Measurements from ENCODE around the gene ANKRD63. TPM values are rescaled to one million over a fixed set of nuclear protein-coding genes. Genes with fewer than 3 reads are reported as not detected.

ANKRD63 gene
- polyA plus RNA-seq, 1 experiment = not detected

DNA sequence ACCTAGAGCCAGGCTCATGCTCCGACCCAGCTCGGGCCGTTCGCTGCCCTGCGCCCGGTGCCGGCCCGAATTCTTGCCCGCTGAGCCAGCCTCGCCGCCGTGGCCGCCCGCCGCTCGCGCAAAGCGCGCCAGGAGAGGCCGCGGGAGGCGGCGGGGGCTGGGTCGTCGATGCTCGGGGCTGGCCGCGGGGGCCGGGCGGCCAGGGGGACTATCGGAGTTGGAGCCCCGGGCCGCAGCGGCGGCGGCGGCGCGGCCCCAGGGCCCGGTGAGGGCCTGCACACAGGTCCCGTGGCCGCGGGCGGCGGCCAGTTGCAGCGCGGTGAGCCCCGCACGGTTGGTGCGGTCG lies 1.1 kb downstream of the ANKRD63 start:
- TF ChIP-seq, protein P1, sequence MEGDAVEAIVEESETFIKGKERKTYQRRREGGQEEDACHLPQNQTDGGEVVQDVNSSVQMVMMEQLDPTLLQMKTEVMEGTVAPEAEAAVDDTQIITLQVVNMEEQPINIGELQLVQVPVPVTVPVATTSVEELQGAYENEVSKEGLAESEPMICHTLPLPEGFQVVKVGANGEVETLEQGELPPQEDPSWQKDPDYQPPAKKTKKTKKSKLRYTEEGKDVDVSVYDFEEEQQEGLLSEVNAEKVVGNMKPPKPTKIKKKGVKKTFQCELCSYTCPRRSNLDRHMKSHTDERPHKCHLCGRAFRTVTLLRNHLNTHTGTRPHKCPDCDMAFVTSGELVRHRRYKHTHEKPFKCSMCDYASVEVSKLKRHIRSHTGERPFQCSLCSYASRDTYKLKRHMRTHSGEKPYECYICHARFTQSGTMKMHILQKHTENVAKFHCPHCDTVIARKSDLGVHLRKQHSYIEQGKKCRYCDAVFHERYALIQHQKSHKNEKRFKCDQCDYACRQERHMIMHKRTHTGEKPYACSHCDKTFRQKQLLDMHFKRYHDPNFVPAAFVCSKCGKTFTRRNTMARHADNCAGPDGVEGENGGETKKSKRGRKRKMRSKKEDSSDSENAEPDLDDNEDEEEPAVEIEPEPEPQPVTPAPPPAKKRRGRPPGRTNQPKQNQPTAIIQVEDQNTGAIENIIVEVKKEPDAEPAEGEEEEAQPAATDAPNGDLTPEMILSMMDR (IDR thresholded peaks at IDR 0.05; ENCODE audit: low read depth, low read length) = no peak
- POLR2A ChIA-PET = no interaction called here
- H3K9me3 ChIP-seq (ENCODE audit: control insufficient read depth, insufficient read depth, low read length) = peaks cover 7% of the 10 kb centered on the region; the same call in 1 of the 2 replicates
- H3K27me3 ChIP-seq (ENCODE audit: control insufficient read depth, insufficient read depth, low read length) = peaks cover 78% of the 10 kb centered on the region
- CTCF ChIA-PET = no interaction called here
- peak overlapping the region; percentile 44; the same call in 1 of the 2 replicates for H3K4me3 ChIP-seq (ENCODE audit: low read depth, low read length)
- no peak for DNase-seq (ENCODE audit: low read depth, low spot score)
- H3K27ac ChIP-seq (ENCODE audit: low read depth, low read length) = no peak overlapping the region

DNA sequence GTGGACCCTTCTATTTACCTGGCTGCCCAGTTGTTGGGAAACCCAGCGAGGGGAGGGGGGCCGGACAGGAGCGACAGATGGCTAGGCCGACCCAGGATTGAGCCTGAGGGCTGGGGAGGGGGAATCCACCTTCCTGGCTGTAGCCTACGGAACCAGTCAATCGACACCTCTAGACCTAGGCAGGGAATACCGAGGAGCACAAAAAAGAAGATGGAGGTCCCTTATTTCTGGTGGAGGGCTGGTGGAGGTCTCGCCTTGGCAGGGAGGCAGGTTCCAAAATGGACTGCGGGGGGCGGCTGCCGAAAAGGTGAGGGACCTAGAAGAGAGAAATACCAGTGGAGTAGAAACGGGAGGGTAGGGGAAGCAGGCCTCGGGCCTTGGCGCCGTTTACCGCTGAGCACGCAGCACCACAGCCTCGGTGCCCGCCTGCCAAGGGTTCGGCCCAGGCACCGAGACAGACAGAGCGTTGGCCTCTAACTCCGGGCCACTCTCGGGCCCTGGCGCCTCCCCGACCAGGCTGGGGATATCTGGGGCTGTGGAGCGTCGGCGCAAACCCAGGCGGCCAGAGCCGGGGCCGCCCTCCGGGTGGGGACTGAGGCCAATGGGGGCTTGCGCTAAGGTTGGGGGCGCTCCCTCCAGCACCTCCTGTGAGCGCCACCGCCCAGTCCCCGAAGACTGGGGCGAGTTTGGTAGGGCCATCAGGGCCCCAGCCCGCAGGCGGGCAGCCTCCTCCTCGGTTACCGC lies 1.6 kb downstream of the ANKRD63 start:
- peaks cover 74% of the 10 kb centered on the region for H3K27me3 ChIP-seq (ENCODE audit: control insufficient read depth, insufficient read depth, low read length)
- DNase-seq (ENCODE audit: low read depth, low spot score) = no peak
- POLR2A ChIA-PET = interaction anchor here (0.8 kb wide), 1 partner anchor 10 kb away, joined by 3 read pairs; no protein-coding TSS in a partner anchor
- H3K27ac ChIP-seq (ENCODE audit: low read depth, low read length) = no peak overlapping the region
- no peak overlapping the region for H3K4me3 ChIP-seq (ENCODE audit: low read depth, low read length)
- H3K9me3 ChIP-seq (ENCODE audit: control insufficient read depth, insufficient read depth, low read length) = peaks cover 7% of the 10 kb centered on the region; the same call in 1 of the 2 replicates
- TF ChIP-seq, protein P1 (IDR thresholded peaks at IDR 0.05; ENCODE audit: low read depth, low read length) = no peak
- CTCF ChIA-PET = interaction anchor here (0.9 to 12.2 kb wide), 5 partner anchors 8 to 142 kb away, joined by 3 to 670 read pairs (median 26); partner anchors contain the start of gene PLCB2

DNA sequence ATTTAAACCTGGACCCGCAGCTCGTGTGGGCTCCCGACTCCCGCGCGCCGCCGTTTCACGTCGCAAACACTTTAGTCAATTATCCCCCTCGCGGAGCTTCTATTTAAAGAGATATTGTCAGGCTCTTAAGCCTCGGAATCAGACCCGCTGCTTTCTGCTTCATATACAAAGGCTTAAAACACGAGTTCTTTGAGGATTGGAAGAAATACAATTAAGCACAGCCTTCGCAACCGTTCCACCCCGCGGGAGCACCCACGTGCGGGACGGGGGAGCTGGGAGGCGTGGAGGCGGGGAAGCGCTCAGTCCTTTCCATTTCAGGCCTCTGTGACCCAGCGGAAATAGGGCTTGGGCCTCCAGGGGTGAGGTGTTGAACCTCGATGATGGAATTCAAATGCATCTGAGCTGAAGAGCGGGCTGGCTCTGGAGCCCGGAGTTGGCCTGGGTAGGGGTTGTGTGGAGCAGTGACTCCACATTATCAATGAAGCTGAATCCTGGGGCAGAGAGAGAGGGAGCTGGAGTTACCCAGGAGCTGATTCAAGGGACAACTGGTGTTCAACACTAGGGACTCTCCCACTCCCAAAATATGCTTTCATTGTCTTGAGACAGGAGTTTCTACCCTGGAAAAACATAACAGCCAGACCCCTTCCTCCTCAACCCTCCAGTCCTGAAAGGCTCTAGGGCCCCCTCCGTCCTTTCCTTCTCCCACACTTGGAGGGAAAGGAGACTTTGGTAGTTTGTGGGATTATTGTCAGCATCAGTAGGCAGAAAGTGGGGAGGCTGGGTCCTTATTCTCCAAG lies 2.4 kb downstream of the ANKRD63 start:
- TF ChIP-seq, protein P1 (IDR thresholded peaks at IDR 0.05; ENCODE audit: low read depth, low read length) = no peak
- Histone ChIP-seq H3K4me3 (ENCODE audit: low read depth, low read length) (no peak overlapping the region), H3K9me3 (ENCODE audit: control insufficient read depth, insufficient read depth, low read length) (peaks cover 7% of the 10 kb centered on the region; the same call in 1 of the 2 replicates), H3K27me3 (ENCODE audit: control insufficient read depth, insufficient read depth, low read length) (peaks cover 74% of the 10 kb centered on the region), H3K27ac (ENCODE audit: low read depth, low read length) (no peak overlapping the region)
- no peak for DNase-seq (ENCODE audit: low read depth, low spot score)
- POLR2A ChIA-PET = interaction anchor here (0.8 kb wide), 1 partner anchor 11 kb away, joined by 3 read pairs; no protein-coding TSS in a partner anchor
- CTCF ChIA-PET = interaction anchor here (0.8 to 12.2 kb wide), 12 partner anchors 9 to 143 kb away, joined by 3 to 670 read pairs (median 8); partner anchors contain the start of genes PAK6 and PLCB2

DNA sequence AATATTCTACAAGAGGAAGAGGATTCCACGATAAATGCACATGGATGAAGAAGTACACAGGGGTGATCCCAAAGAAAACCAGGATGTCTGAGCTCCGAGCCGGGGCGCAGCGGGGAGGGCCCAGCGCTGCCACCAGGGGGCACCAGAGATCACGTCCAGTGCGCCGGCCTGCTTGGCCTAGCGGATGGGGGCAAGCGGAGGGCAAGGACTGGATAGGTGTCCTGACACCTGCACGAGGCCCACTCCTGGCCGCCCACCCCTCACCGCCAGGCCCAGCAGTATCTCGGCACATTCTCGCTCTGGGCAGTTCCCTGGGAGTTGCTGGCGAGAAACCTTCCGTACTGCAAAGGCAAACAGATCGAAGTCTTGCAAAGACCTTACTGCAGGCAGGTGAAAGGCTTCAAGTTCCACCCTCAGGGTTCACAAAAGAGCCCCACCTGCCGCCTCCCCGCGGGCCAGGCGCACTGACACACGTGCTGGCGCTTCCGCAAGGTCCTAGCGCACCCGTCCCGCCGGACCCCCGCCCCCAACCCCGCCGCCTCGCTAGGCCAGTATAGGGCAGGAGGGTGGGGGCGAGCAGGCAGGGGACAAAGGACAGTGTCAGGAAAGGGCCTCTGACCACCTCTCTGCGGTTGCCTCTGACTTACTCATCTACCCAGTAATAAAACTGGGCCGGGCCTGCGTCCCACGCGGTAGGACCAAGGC lies 3.3 kb downstream of the ANKRD63 start:
- peaks cover 71% of the 10 kb centered on the region for H3K27me3 ChIP-seq (ENCODE audit: control insufficient read depth, insufficient read depth, low read length)
- CTCF ChIA-PET = interaction anchor here (0.6 to 12.2 kb wide), 54 partner anchors 9 to 336 kb away, joined by 3 to 670 read pairs (median 4); partner anchors contain the start of genes INAFM2, KNSTRN, PAK6 and PLCB2
- no peak for DNase-seq (ENCODE audit: low read depth, low spot score)
- TF ChIP-seq, protein P1 (IDR thresholded peaks at IDR 0.05; ENCODE audit: low read depth, low read length) = peak; percentile 96
- no peak overlapping the region for H3K4me3 ChIP-seq (ENCODE audit: low read depth, low read length)
- POLR2A ChIA-PET = interaction anchor here (0.7 to 1.3 kb wide), 3 partner anchors 11 to 143 kb away, joined by 3 to 5 read pairs (median 3); no protein-coding TSS in a partner anchor
- no peak overlapping the region for H3K27ac ChIP-seq (ENCODE audit: low read depth, low read length)
- peaks cover 7% of the 10 kb centered on the region; the same call in 1 of the 2 replicates for H3K9me3 ChIP-seq (ENCODE audit: control insufficient read depth, insufficient read depth, low read length)

All from AG04450 (cell line).